GM19193 (cell line): ENCODE data around the gene EVA1B.

Experiments
- POLR2A ChIP-seq: IDR thresholded peaks from 4 replicates; pipeline ENCODE4 v1.6.1; 2011; ENCODE audit not compliant: insufficient read depth, insufficient read length; ENCODE audit errors: extremely low read depth

The EVA1B gene

GRCh38 chr1:36284061-36284460 is 39.4 kb downstream of the EVA1B start:
- no peak for TF ChIP-seq POLR2A

- TF ChIP-seq POLR2A = no peak
Observed at GRCh38 chr1:36279789-36280296, 43.6 kb downstream of the EVA1B start.

- no peak for TF ChIP-seq POLR2A
Observed at GRCh38 chr1:36279110-36279788, 44.2 kb downstream of the EVA1B start.

GRCh38 chr1:36276688-36277087 is 46.8 kb downstream of the EVA1B start:
- TF ChIP-seq POLR2A = no peak

GRCh38 chr1:36274201-36274600 is 49.2 kb downstream of the EVA1B start:
- no peak for TF ChIP-seq POLR2A

- no peak for TF ChIP-seq POLR2A
Observed at GRCh38 chr1:36273024-36273423, 50.4 kb downstream of the EVA1B start.
